Ovary (tissue), 9 donors: ENCODE results near the gene FHAD1. TPM values are rescaled to one million over a fixed set of nuclear protein-coding genes. Genes with fewer than 3 reads are reported as not detected.

Experiments used
- DNase-seq, 5 donors: peaks; one replicate each; pipeline ENCODE4 v3.0.0-alpha.2; 2019 to 2020
- H3K27ac ChIP-seq, 2 donors: fragments of 200-600 bp; one replicate each; pipeline versions ENCODE4 v1.5.1 to v1.8.0; 2019 to 2022
- H3K27me3 ChIP-seq: fragments of 200-600 bp; one replicate; pipeline ENCODE4 v1.8.0; 2022
- H3K36me3 ChIP-seq: fragments of 200-600 bp; sonication (generic); one replicate; pipeline ENCODE4 v1.5.1; 2019
- H3K4me1 ChIP-seq: one replicate; pipeline ENCODE4 v1.8.1; 2013; ENCODE audit warnings: mild to moderate bottlenecking, moderate library complexity; ENCODE audit not compliant: insufficient read depth
- H3K4me3 ChIP-seq: fragments of 200-600 bp; sonication (generic); one replicate; pipeline ENCODE4 v1.5.1; 2017
- H3K9me3 ChIP-seq, 2 donors: fragments of 200-600 bp in 1 of 2; sonication (generic) in 1 of 2; one replicate each; pipeline versions ENCODE4 v1.5.1 to v1.8.1; 2013 to 2019; ENCODE audit warnings: mild to moderate bottlenecking in 1 of 2, moderate library complexity in 1 of 2
- CTCF ChIP-seq, 3 donors: fragments of 450-650 bp in 2 of 3; fragments of 200-600 bp in 1 of 3; IDR thresholded peaks; one replicate each; pipeline versions ENCODE4 v1.5.1 to v1.8.0; 2016 to 2022; ENCODE audit warnings: antibody characterized with exemption in 3 of 3, mild to moderate bottlenecking in 1 of 3
- EP300 ChIP-seq: sonication (generic); formaldehyde crosslinking; IDR thresholded peaks from one replicate; pipeline ENCODE4 v1.6.1; 2017; ENCODE audit warnings: antibody characterized with exemption
- POLR2A ChIP-seq: fragments of 450-650 bp; IDR thresholded peaks from one replicate; pipeline ENCODE4 v1.6.1; 2017; ENCODE audit warnings: antibody characterized with exemption, mild to moderate bottlenecking, moderate library complexity
- WGBS, 3 donors: extraction: QIAGEN DNeasy Blood & Tissue Kit in 1 of 3; methylation state at CpG; one replicate each; pipeline versions ENCODE4 v1.1.5 to v1.1.7; 2013 to 2017; 5-methylcytosine and 5-hydroxymethylcytosine counted together
- intact Hi-C, 4 donors: fragments of 100-400 bp; cut with DNase I; formaldehyde crosslinking; loops; one replicate each; pipeline versions ENCODE4 v1.11.0 to v1.15.1; 2022 to 2023
- polyA plus RNA-seq, 2 donors: library from polyadenylated mRNA; stranded (reverse); fragments of 200-250 nt in 1 of 2; fragments of 350-450 nt in 1 of 2; fragmentation: Illumina TruSeq in 1 of 2; extraction: RNeasy Lipid Tissue Mini Kit (QIAGEN cat#74804) in 1 of 2; gene quantifications; one replicate each; pipeline ENCODE4 v1.2.3, GENCODE V29; 2013 to 2014
- total RNA-seq, 7 donors: library from RNA; depleted of rRNA in 2 of 7; stranded (reverse); fragments of >200 nt in 2 of 7; fragmentation: NEBNext Ultra II Directional in 3 of 7; extraction: Animal tissue kit (Norgen Biotek cat#: 25700) in 3 of 7; gene quantifications; one replicate each; pipeline versions ENCODE4 v1.1.0 to v1.2.4, GENCODE V29; 2016 to 2023
- donor health status: DM: no; HTN: no; CAD: no; lungs with moderate emphysema.
- donor health status: DM: no; HTN: no; CAD: no.
- donor health status: Bipolar disorder and iron deficiency.
- donor health status: DM: yes; HTN: yes; CAD: no.
- donor health status: DM: no; HTN: no; CAD: no.
- donor health status: DM: yes; HTN: yes; CAD: no.

FHAD1 gene
- total and polyA plus RNA-seq, 9 donors = 0.40 to 23.0 (median 1.4) TPM

- Histone ChIP-seq H3K27me3 (no peaks in the 10 kb centered on the region), H3K27ac (no peak overlapping the region), H3K4me1 (peaks cover 7% of the 10 kb centered on the region), H3K36me3 (no peaks in the 10 kb centered on the region), H3K4me3 (no peak overlapping the region), H3K9me3 (no peaks in the 10 kb centered on the region)
- DNase-seq = peak; percentile 50 to 67 (median 52)
- intact Hi-C loops = loop anchor here in 3 of 4 donors (5.0 to 10.0 kb wide), 3 partner anchors 98 to 416 kb away; partner anchors contain the start of genes SLC25A34 (in 1 of the 3) and TMEM82 (in 1 of the 3)
- peak in 2 of 3 donors; percentile 20 to 27 for TF ChIP-seq CTCF (IDR thresholded peaks at IDR 0.05)
- TF ChIP-seq POLR2A = no peak
- TF ChIP-seq EP300 = no peak
- 6 to 11% (median 7%) methylated on average over 21 of the region's 21 CpGs for WGBS, 3 donors
These were observed 82.2 kb downstream of the FHAD1 start for GRCh38 chr1:15329104-15329820.

- intact Hi-C loops = no loop called here
- no peaks in the 10 kb centered on the region for H3K36me3 ChIP-seq
- H3K4me1 ChIP-seq = peaks cover 7% of the 10 kb centered on the region
- no peak overlapping the region for H3K4me3 ChIP-seq
- H3K27ac ChIP-seq = no peak overlapping the region
- H3K9me3 ChIP-seq = no peaks in the 10 kb centered on the region
- 87 to 93% (median 92%) methylated on average over 8 of the region's 8 CpGs for WGBS, 3 donors
- no peak for DNase-seq
- H3K27me3 ChIP-seq = no peaks in the 10 kb centered on the region
- no peak for TF ChIP-seq POLR2A
- TF ChIP-seq EP300 = no peak
- TF ChIP-seq CTCF (IDR thresholded peaks at IDR 0.05) = no peak
These were observed 83.0 kb downstream of the FHAD1 start for GRCh38 chr1:15330028-15330427.

- intact Hi-C loops = no loop called here
- WGBS, 3 donors = 96 to 99% (median 99%) methylated on average over 5 of the region's 5 CpGs
- no peaks in the 10 kb centered on the region for H3K9me3 ChIP-seq
- no peak overlapping the region for H3K4me3 ChIP-seq
- TF ChIP-seq POLR2A (no peak), EP300 (no peak), CTCF (IDR thresholded peaks at IDR 0.05) (no peak)
- H3K4me1 ChIP-seq = peaks cover 7% of the 10 kb centered on the region
- no peak overlapping the region for H3K27ac ChIP-seq
- no peak for DNase-seq
- no peaks in the 10 kb centered on the region for H3K27me3 ChIP-seq
- H3K36me3 ChIP-seq = no peaks in the 10 kb centered on the region
These were observed 84.2 kb downstream of the FHAD1 start for GRCh38 chr1:15331180-15331579.

- H3K27ac ChIP-seq = no peak overlapping the region
These were observed 84.7 kb downstream of the FHAD1 start for GRCh38 chr1:15331734-15332133.

More at GRCh38 chr1:15331734-15332133, 84.7 kb downstream of the FHAD1 start:
- 88 to 95% (median 90%) methylated on average over 2 of the region's 2 CpGs for WGBS, 3 donors
- Histone ChIP-seq H3K4me3 (no peak overlapping the region), H3K4me1 (peaks cover 7% of the 10 kb centered on the region), H3K27me3 (no peaks in the 10 kb centered on the region), H3K36me3 (no peaks in the 10 kb centered on the region), H3K9me3 (no peaks in the 10 kb centered on the region)
- no peak for TF ChIP-seq CTCF (IDR thresholded peaks at IDR 0.05)
- no peak for TF ChIP-seq POLR2A
- TF ChIP-seq EP300 = no peak
- intact Hi-C loops = no loop called here
- DNase-seq = no peak
